Measurements from ENCODE around the gene RIMBP3B.
"Not testable (repeated sequence)": the region's sequence is repeated elsewhere in the genome, so short reads cannot be mapped to it uniquely, and the experiment has no call there.

The RIMBP3B gene

DNA sequence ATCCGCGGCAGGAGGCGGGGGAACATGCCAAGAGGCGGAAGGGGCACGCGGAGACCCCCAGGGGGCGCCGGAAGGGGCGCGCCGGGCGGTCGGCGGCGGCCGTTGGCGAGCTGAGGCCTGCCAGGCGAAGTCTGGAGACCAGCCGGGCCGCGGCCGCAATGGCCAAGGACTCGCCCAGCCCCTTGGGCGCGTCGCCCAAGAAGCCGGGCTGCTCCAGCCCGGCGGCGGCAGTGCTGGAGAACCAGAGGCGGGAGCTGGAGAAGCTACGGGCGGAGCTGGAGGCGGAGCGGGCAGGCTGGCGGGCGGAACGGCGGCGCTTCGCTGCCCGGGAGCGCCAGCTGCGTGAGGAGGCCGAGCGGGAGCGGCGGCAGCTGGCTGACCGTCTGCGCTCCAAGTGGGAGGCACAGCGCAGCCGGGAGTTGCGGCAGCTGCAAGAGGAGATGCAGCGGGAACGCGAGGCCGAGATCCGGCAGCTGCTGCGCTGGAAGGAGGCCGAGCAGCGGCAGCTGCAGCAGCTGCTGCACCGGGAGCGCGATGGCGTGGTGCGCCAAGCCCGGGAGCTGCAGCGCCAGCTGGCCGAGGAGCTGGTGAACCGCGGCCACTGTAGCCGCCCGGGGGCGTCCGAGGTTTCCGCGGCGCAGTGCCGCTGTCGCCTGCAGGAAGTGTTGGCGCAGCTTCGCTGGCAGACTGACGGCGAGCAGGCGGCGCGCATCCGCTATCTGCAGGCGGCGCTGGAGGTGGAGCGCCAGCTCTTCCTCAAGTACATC lies at the start of gene RIMBP3B:
Gene RIMBP3B, plus strand, starts transcription at position 51 of the 767 bp plus-strand sequence. Its CDS starts 108 bp downstream, at position 159.
- not testable (repeated sequence) for DNase-seq

GRCh38 chr22:21357527-21357926 lies 26.0 kb upstream of the RIMBP3B start:
- DNase-seq = not testable (repeated sequence)

DNA sequence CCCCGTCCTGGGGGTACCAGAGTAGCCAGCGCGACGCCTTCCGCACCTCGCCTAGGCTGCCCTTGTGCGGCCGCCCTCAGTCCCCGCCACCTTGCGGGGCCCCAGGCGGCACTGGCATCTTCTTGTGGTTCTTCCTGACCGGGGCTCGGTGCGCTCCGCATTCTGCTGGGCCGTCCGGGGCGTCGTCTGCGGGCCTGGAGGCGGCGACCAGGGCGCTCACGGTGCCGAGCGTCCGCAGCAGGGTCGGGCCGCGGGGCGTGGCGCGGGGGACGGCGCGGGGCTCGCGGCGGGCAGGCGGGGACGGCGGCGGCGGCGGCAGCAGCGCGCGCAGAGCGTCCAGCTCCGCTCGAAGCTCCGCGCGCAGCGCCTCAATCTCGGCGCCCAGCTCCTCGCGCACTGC lies 23.0 kb upstream of the RIMBP3B start:
- DNase-seq = not testable (repeated sequence)

DNA sequence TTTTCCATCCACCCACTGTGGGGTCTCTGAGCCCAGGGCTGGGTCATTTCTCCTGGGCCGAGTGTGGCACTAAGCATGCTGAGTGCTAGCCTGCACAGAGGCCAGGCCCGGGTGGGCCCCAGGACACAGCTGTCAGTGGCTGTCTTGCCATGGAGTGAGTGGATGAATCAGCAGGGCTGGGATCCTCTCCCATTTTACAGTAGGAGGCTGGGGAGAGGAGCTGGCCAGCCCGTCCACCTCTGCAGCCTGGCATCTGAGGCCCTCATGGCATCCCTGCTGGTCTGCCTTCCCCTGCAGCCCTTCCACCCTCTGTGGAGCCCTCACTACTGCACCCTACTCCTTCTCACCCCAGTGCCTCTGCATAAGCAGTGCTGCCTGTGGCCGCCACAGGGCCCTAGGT lies 21.1 kb upstream of the RIMBP3B start:
- DNase-seq = not testable (repeated sequence)

- DNase-seq = not testable (repeated sequence)
These were observed 20.5 kb upstream of the RIMBP3B start for GRCh38 chr22:21363061-21363460.

DNA sequence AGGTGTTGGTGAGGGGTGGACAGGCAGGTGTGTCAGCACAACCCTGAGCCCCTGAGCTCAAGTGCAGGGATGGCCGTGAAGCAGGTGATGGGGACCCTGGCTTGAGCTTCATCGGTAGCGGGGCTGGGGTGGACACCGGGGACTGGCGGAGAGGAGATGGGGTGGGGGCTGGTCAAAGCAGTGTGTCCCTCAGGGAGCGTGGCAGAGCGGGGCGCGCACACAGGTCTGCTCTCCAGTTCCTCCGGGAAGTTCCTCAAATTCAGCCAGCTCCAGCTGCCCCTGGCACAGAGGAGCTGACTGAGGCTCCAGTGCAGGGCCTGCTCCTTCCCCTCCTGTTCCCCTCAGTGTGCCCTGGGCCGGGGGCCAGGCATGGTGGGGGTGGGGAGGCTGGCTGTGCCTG lies 19.7 kb upstream of the RIMBP3B start:
- DNase-seq = not testable (repeated sequence)

DNA sequence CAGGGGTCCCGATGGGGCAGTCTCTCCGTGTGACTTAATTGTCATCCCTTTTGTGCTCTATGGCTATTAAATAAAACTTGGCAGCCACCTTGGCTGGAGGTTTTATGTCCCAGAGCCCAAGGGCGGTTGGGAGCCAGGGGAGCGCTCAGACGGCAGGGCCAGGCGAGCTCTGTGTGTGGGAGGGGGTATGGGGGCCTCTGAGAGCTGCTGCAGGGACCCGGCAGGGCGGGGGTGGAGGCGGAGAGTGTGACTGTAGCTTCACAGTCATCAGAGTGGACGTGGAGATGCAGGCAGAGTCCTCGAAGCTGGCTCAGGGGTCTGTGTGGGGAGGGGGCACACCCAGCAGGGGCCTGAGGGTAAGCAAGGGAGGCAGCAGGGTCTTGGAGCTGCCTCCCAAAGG lies 19.2 kb upstream of the RIMBP3B start:
- DNase-seq = not testable (repeated sequence)

DNA sequence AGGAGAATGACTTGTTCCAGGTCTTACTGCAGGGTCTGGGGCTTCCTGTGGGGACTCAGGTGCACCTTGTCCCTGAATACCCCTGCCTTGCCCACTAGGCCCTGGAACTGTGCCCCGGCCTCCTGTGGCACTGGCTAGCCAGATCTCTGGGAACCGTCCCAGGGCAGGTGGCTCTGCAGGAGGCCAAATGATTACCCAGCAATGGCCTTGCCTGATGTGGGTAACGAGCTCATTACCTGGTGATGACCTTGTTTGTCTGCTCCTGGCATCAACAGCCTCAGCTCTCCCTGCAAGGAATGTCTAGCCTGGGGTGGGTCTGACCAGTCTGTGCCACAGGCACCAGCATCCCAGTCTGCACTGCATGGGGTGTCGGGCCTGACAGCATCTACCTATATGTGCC lies 18.2 kb upstream of the RIMBP3B start:
- not testable (repeated sequence) for DNase-seq

GRCh38 chr22:21368603-21369310 lies 14.8 kb upstream of the RIMBP3B start:
- DNase-seq = not testable (repeated sequence)

- DNase-seq = not testable (repeated sequence)
These were observed 7.7 kb upstream of the RIMBP3B start for GRCh38 chr22:21375880-21376279.

GRCh38 chr22:21384468-21385357 lies 1.2 kb downstream of the RIMBP3B start:
- DNase-seq = not testable (repeated sequence)

- not testable (repeated sequence) for DNase-seq
These were observed 5.9 kb downstream of the RIMBP3B start for GRCh38 chr22:21389480-21389879.

GRCh38 chr22:21390013-21390412 lies 6.5 kb downstream of the RIMBP3B start:
- DNase-seq = not testable (repeated sequence)

GRCh38 chr22:21394613-21395012 lies 11.1 kb downstream of the RIMBP3B start:
- DNase-seq = not testable (repeated sequence)

- not testable (repeated sequence) for DNase-seq
These were observed 17.8 kb downstream of the RIMBP3B start for GRCh38 chr22:21401197-21401969.

DNA sequence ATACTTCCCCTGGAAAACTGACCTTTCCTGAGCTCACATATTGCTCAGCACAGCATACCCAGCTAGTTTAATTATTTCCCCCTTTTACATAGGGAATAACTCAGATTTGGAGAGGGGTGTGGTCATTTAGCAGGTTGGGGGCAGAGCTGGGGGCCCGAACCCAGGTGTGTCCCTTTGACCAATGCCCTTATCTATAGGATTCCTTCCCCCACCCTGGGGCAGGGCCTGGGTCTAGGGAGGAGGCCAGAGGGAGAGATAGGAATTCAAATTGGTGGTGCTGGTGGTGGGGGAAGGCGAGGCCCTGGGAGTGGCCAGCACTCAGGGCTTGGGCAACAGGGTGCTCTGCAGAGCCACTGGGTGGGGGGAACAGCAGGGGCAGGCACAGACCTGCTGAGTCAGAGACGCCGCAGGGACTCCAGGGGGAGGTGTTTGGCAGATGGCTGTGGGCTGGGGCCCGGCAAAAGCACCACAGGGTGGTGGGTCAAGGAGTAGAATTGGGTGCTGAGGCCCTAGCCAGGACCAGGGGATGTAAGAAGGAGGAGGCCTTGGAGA lies 19.3 kb downstream of the RIMBP3B start:
- DNase-seq = not testable (repeated sequence)

- not testable (repeated sequence) for DNase-seq
These were observed 23.6 kb downstream of the RIMBP3B start for GRCh38 chr22:21407139-21407538.

DNA sequence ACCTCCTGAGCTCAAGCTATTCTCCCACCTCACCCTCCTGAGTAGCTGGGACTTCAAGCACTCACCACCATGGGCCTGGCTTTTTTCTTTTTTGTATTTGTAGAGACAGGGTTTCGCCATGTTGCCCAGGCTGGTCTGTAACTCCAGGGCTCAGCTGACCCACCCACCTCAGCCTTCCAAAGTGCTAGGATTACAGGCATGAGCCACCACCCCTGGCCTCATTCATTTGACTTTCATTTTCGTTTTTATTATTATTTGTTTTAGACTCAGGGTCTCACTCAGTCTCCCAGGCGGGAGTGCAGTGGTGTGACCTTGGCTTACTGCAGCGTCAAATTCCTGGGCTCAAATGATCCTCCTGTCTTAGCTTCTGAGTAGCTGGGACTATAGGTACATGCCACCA lies 24.2 kb downstream of the RIMBP3B start:
- DNase-seq = not testable (repeated sequence)

GRCh38 chr22:21416375-21416774 lies 32.8 kb downstream of the RIMBP3B start:
- DNase-seq = not testable (repeated sequence)

GRCh38 chr22:21417227-21417746 lies 33.7 kb downstream of the RIMBP3B start, which contains the start of gene HIC2:
Gene HIC2 (plus strand): TSS chr22:21417371. CDS start chr22:21442832, 25,461 bp downstream.
- DNase-seq = not testable (repeated sequence)

GRCh38 chr22:21417853-21418252 lies 34.3 kb downstream of the RIMBP3B start:
- not testable (repeated sequence) for DNase-seq

Data from activated CD4-positive, alpha-beta T cell treated with anti-CD3 and anti-CD28 coated beads, Interleukin-2, amount 50 U/mL, for 4 hours (primary cell).